Left ventricle myocardium inferior (tissue), 1 donor: ENCODE results near the gene ARHGAP33. TPM values are rescaled to one million over a fixed set of nuclear protein-coding genes. Genes with fewer than 3 reads are reported as not detected.

Experiments used
- DNase-seq: peaks from one replicate; pipeline ENCODE4 v3.0.0-alpha.2; 2020
- H3K27ac ChIP-seq: fragments of 200-600 bp; replicated peaks from 2 replicates; pipeline ENCODE4 v1.8.0; 2021
- H3K27me3 ChIP-seq: fragments of 200-600 bp; 2 replicates; pipeline ENCODE4 v1.8.0; 2021; ENCODE audit warnings: low read depth
- H3K36me3 ChIP-seq: fragments of 200-600 bp; 2 replicates; pipeline ENCODE4 v1.8.0; 2021
- H3K4me1 ChIP-seq: fragments of 200-600 bp; 2 replicates; pipeline ENCODE4 v1.8.0; 2021
- H3K4me3 ChIP-seq: fragments of 200-600 bp; 2 replicates; pipeline ENCODE4 v1.8.0; 2021; ENCODE audit warnings: mild to moderate bottlenecking, moderate library complexity
- H3K9me3 ChIP-seq: fragments of 200-600 bp; replicated peaks from 2 replicates; pipeline ENCODE4 v1.8.0; 2021
- CTCF ChIP-seq: fragments of 200-600 bp; IDR thresholded peaks from 2 replicates; pipeline ENCODE4 v1.8.0; 2021; ENCODE audit warnings: antibody characterized with exemption, mild to moderate bottlenecking, borderline replicate concordance
- intact Hi-C: fragments of 100-400 bp; cut with micrococcal nuclease; formaldehyde crosslinking; loops from one replicate; pipeline ENCODE4 v1.11.0; 2022
- total RNA-seq: library from RNA; stranded (reverse); fragmentation: NEBNext Ultra II Directional; extraction: Animal tissue kit (Norgen Biotek cat#: 25700); gene quantifications from one replicate; pipeline ENCODE4 v1.2.1, GENCODE V29; 2021
- donor health status: DM: no; HTN: yes; CAD: no; lungs with severe emphysema.

ARHGAP33 gene
- total RNA-seq, 1 donor from 2014 or later: 3.8 TPM

- DNase-seq: no peak
- no peak for TF ChIP-seq CTCF
- H3K9me3 ChIP-seq: no peaks in the 10 kb centered on the region
- no peaks in the 10 kb centered on the region for H3K4me1 ChIP-seq
- H3K4me3 ChIP-seq: no peak within 1 kb of the TSS
- H3K36me3 ChIP-seq: no peaks in the 10 kb centered on the region
- intact Hi-C loops: no loop called here
- H3K27me3 ChIP-seq: peaks cover 82% of the 10 kb centered on the region
- no peak within 1 kb of the TSS for H3K27ac ChIP-seq
Observed at GRCh38 chr19:35812220-35813042, 37.1 kb downstream of the ARHGAP33 start, which contains the start of gene PRODH2. PRODH2 (minus strand) TSS chr19:35812845; CDS start chr19:35812805, 40 bp downstream.

DNA sequence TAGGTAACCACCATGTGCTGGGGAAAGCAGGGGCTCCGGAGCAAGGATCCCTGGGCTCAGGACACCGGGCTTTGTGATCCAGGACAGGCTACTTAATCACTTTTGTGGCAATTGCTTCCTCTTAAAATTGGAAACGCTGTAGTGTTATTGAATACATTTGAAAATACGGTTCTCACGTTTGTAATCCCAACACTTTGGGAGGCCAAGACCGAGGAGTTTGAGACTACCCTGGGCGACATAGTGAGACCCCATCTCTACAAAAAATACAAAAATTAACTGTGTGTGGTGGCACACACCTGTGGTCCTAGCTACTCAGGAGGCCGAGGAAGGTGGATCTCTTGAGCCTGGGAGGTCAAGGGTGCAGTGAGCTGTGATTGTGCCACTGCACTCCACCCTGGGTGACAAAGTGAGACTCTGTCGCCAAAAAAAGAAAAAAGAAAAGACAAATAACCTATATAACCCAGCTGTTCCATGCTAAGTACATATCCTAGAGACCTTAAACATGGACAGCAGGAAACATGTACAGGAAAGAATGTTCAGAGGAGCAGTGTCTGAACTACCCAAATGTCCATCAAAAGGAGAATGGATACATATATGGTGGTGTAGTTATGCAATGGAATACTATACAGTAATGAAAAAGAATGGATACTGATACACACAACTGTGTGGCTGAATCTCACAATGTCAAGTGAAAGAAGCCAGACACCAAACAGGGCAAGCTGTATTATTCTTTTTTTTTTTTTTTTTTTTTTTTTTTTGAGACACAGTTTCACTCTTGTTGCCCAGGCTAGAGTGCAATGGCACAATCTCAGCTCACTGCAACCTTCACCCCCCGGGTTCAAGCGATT lies 37.9 kb downstream of the ARHGAP33 start:
- H3K36me3 ChIP-seq: no peaks in the 10 kb centered on the region
- H3K9me3 ChIP-seq: no peaks in the 10 kb centered on the region
- H3K27me3 ChIP-seq: peaks cover 84% of the 10 kb centered on the region
- intact Hi-C loops: no loop called here
- no peak for TF ChIP-seq CTCF
- H3K4me3 ChIP-seq: no peak overlapping the region
- no peak overlapping the region for H3K27ac ChIP-seq
- no peaks in the 10 kb centered on the region for H3K4me1 ChIP-seq
- DNase-seq: no peak

- H3K27me3 ChIP-seq: peaks cover 74% of the 10 kb centered on the region
- H3K4me3 ChIP-seq: no peak overlapping the region
- H3K4me1 ChIP-seq: no peaks in the 10 kb centered on the region
- TF ChIP-seq CTCF: no peak
- intact Hi-C loops: no loop called here
- no peaks in the 10 kb centered on the region for H3K36me3 ChIP-seq
- H3K27ac ChIP-seq: no peak overlapping the region
- H3K9me3 ChIP-seq: no peaks in the 10 kb centered on the region
- no peak for DNase-seq
Observed at GRCh38 chr19:35816262-35816661, 40.9 kb downstream of the ARHGAP33 start.

DNA sequence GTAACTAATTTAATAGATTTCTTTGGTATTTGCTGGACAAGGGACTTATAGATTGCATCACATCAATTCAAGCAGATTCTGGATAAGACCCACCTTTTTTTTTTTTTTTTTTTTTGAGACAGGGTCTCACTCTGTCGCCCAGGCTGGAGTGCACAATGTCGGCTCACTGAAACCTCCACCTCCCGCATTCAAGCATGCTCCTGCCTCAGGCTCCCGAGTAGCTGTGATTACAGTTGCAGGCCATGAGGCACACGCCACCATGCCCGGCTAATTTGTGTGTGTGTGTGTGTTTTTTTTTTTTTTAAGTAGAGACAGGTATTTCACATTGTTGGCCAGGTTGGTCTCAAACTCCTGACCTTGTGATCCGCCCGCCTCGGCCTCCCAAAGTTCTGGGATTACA lies 41.5 kb downstream of the ARHGAP33 start:
- no peaks in the 10 kb centered on the region for H3K9me3 ChIP-seq
- H3K27ac ChIP-seq: no peak overlapping the region
- H3K27me3 ChIP-seq: peaks cover 72% of the 10 kb centered on the region
- intact Hi-C loops: no loop called here
- no peaks in the 10 kb centered on the region for H3K4me1 ChIP-seq
- no peak overlapping the region for H3K4me3 ChIP-seq
- no peak for DNase-seq
- no peak for TF ChIP-seq CTCF
- no peaks in the 10 kb centered on the region for H3K36me3 ChIP-seq

DNA sequence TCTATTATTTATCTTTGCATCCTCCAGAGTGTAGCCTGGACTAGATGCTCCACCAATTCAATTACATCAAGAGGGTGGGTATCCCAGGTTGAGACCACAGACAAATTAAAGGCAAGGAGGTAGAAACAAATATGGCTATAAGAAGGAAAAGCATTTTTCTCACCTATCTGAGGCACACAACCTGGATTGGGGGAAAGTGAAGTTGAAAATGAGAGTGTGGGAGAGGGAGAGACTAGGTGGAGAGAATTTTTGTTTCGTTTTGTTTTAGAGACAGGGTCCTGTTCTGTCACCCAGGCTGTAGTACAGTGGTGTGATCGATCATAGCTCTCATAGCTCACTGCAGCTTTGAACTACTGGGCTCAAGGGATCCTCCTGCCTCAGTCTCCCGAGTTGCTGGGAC lies 43.1 kb downstream of the ARHGAP33 start:
- TF ChIP-seq CTCF: no peak
- H3K27ac ChIP-seq: no peak overlapping the region
- no peak for DNase-seq
- no peaks in the 10 kb centered on the region for H3K4me1 ChIP-seq
- intact Hi-C loops: no loop called here
- no peaks in the 10 kb centered on the region for H3K36me3 ChIP-seq
- H3K27me3 ChIP-seq: peaks cover 67% of the 10 kb centered on the region
- no peak overlapping the region for H3K4me3 ChIP-seq
- H3K9me3 ChIP-seq: no peaks in the 10 kb centered on the region
